NCI-H460 (cell line): ENCODE results near the gene ARSB. TPM values are rescaled to one million over a fixed set of nuclear protein-coding genes. Genes with fewer than 3 reads are reported as not detected.

Source experiments
- DNase-seq: peaks from one replicate; pipeline ENCODE4 v3.0.0-alpha.2; 2016; ENCODE audit warnings: low read depth; ENCODE audit errors: extremely low read depth
- total RNA-seq: library from RNA; depleted of rRNA; stranded (reverse); fragments of >200 nt; shearing (Covaris generic); gene quantifications from 2 replicates; pipeline ENCODE4 v1.2.3, GENCODE V29; 2014

The ARSB gene
- total RNA-seq, 1 experiment from 2014 or later, result 20.0 TPM

DNA sequence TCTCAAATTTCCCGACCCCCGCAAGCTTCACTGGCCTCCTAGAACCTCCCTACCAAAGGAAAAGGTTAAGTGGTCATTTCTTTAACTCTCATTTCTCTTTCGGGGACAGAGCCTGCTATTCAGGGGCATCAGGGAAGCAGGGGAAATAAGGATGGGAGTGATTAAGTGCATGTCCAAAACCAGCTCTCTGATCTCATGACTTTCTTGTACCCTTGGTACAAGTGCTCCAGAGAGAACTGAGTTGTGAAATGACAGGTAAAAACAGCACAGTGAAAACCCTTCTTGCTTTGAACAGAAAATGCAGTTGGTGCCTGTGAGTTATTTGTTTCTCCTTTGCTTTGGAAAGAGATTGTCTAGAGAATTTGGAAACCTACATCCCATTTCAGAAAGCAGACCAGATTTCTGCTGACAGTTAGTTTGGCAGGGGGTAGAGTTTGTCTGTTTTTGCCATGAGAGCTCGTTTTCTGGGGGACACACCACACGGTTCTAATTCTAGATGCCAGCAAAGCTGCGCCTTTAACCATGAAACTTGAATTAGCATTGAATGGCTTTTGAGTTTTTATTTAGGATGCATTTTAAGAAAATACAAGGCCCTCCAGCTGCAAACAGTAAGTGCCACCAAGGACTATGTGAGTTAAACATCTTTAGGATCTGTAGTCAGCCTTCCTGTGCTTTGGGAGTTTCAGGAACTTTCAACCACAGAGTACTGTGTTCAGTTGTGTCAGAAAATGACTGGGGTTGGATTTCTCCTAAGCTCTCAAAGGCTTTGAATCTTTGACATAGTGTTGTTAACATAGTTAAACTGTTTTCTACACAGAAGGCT is 174.8 kb downstream of the ARSB start:
- DNase-seq, result no peak

DNA sequence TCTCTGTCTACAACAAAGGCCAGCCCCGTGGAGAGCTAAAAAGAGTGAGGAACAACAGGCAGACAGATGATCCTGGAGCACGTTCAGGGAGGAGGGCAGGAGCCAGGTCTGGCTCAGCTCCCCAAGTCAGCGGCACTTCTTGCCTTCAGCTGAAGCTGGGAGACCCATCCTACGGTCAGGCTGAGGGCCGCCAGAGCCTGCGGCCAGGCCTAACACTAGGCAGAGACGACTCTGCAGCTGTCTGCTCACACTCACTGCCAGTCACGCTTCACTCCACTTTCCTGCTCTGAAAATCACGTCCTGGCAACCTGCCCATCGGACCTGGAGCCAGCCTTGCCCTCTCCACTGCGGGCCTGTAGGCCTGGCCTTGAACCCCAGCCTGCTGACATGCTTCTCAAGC is 175.7 kb downstream of the ARSB start:
- DNase-seq, result no peak

DNA sequence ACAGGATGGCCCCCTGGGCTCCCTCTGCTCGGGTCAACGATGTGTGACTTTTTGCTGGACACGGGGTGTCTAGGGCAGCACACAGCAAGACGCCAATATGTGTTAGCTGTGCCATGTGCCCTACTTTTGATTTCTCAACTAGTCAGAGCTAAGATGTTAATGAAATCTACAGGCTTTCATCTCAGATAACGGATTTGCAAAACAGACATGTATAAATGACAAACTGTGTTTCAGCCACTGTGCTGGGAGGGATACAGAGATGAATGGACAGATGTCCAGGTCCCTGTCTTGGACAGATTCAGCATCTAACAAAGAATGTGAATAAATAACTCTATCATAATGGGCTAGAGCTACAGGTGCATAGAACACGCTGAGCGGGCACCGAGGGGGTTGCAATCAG is 176.3 kb downstream of the ARSB start:
- no peak for DNase-seq

DNA sequence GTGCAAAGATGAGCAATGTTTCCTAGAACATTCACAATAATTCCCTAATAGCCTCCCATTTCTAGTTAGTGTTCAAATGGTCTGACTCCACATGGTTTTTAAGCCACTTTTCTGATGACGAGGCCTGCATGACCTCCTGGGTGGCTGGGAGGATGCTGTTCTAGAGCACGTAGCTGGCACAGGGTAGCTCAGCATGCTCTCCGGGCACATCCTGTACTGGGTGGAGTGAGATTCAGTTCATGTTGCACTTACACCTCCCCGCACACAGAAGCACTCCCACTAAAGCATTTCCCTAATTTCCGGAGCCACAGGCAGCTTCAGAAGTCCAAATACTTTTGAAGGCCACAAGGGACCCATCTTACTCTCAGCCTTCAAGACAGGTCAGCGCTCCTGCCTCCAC is 176.7 kb downstream of the ARSB start:
- DNase-seq, result no peak

DNA sequence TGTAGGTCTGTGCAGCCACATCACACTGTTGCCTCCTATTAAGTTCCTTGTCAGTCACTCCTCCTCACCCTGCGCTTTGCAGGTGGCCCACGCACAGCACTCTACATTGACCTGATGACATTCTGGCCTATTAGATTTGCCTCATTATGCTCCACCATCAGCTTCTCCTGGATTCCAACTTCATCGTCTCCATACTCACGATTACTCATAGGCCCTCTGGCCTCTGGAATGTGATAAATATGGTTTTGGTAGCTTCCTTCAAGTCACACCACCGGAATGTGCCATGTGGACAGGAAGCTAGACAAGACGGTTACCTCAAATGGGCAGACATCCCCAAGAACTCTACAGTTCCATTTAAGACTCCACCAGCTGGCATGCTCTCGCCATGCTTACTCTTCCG is 178.6 kb downstream of the ARSB start:
- DNase-seq, result no peak

DNA sequence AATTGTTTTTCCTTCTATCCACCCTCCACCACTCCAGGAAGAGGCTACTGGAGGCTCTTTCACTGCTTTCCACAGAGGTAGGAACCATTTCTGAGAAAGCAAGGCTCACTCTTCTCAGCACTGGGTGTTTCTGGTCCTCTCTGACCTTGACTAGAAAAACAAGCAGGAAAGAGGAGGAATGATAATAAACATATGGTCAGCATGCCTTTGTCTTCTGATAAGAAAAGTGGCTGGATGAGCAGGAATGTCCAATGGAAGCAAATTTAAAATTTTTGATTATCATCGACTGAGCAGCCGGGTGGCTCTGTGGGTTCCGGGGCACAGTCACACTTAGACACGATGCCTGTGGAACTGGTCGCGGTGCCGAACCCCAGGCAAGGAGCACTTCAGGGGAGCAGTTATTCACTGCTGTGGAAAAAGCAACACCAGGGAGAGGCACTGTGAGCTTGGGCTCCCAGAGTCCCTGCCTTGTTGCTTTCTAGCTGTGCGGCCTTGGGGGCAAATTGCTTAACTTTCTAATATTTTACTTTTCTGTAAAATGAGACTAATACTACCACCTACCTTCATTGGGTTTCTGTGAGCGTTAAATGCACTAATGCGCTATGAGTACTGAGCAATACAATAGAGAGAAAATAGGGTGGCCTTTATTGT is 179.5 kb downstream of the ARSB start:
- DNase-seq, result no peak

DNA sequence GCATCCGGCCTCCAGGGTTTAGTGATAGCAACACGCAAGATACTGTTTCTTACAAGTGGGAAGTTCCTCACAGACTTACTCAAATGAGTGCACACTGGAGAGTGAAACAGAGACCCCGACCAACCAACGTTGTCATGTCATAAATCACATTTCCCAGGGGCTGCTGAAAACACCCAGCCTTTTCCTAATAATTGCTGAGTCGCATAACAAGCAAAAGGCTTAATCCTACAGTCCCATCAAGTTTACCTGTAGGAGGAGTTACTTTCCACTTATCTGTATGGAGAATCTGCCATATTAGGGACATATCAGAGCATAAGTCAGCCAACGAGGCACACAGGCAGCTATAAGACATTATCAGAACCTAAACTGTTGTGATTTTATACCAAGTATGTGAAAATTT is 180.1 kb downstream of the ARSB start:
- no peak for DNase-seq

DNA sequence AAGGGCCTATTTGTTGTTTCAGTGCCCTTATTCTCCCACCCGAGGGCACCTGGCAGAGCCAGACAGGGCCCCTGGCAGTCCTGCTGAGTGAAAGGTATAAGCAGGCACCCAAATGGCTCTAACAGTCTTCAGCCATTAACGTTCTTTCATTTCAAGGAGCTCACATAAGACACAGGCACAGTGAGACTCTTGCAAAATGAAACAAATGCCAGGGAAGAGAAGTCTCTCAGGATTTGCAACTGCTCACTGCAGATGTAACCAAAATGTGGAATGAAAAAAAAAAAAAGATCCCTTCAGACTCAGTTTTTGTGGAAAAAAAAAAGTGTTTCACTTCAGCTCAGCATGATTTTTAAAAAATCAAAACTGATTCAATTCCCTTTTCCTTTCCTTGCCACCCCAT is 181.2 kb downstream of the ARSB start:
- DNase-seq, result no peak

DNA sequence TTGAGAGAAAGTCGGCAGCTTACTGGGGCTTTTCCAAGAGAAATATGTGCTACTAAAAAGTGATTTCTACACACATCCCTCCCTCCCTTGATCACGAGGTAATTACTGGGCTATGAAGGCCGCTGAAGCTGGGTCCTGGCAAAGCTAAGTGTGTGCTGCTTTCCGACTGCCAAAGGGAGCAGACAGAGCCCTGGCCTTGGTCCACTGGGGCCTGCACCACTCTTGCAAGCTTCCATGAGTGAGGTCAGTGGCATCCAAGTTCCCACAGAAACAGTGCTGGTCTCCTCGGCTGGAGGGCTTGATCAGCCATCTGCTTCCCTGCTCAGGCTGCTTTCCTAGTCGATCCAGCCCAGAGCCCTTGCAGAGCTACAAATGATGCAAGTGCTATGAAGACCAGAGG is 181.8 kb downstream of the ARSB start:
- no peak for DNase-seq

DNA sequence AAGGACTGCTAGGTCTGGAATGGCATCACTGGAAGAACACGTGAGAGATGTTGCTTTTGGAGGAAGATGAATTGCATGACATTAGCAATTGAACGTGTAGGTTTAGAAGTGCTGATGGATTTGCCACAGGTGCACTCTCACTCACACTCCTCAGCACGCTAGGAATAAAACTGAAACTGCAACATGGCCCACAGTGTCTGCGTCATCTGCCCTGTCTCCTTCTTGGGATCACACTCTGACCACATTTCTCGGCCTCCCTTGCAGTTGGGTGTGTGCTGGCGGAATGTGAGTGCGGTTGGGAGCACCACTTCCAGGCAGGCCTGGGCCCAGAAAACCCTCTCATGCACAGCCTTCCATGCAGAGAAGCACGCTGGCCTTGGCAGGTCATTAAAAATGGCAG is 183.7 kb downstream of the ARSB start:
- no peak for DNase-seq

DNA sequence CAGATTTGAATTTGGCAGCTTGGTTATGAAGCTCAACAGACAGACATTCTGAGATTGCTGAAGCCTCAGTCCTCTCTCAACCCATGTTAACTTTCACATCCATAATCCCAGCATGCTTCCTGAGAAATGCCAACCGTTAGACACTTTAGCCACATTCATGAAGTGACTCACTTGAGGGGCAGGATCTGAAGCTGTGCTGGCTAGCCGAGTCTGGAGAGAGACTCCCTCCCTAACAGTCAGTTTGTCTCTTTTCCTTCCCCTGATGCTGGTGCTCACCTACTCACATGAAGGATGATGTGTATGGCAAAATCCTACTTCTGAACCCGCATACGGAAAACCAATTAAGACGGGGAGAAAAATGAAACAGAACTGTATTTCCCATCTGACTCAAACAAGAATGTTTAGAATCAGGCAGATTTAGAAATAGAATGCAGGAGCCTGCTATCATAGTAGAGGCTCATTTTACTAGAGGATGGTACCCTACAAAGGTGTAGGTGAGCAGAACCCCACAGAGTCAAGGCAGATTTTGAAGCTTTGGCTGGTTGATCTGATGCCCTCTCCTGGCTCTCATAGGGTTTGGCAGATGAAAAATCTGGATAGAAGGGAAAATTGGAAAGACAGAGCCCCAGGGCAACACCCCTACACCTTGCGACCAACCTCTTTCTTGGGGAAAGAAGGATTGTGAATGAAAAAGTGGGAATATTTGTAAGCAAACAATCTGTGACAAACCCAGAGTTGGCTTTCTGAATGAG is 185.7 kb downstream of the ARSB start:
- DNase-seq, result no peak

DNA sequence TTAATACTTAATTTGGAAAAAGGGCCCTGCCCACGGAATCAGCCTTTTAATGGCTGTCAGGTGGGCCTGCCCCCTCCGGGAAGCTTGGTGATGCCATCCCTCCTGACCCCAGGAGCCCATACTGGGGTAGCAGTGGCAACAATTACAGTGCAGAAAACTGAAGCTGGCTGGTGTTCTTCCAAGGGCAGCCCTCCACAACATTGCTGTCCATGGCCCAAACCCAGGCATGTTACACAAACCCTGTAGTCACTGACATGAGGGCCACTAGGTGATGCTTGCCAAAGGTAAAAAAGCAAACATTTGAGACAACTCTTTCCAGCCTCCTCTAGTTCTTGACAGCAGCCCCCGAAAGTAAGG is 186.5 kb downstream of the ARSB start:
- DNase-seq, result no peak

DNA sequence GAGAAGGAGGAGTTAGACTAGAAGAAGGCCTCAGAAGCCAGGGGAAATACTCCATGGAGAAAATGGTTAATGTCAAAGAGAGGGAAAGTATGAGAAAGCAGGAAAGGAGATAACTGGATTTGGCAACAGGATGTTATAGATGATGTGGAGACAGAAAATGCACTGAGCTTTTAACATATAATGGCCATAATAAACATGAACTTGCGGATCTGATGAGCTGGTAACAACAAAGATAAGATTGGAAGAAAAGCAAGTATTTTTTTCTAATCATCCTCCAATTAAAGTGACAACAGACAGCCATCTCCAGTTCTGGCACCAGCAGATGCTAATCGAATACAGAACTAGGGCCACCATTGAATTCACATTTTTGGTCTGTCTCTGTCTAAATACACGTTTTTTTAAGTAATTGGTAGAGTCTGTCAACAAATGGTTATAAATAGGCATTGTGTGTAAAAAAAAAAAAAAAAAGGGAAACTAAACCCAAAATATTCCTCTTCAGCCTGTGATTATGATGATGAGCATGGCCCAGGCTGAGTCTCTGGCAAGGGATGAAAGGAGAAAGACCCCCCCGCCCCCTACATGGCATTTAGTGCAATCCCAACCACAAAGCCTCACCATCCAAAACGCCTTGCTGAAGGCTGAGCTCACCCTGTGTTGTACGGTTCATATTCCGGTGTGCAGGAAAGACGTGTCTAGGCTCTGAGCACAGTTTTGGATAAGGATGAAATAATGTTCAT is 187.0 kb downstream of the ARSB start:
- no peak for DNase-seq

DNA sequence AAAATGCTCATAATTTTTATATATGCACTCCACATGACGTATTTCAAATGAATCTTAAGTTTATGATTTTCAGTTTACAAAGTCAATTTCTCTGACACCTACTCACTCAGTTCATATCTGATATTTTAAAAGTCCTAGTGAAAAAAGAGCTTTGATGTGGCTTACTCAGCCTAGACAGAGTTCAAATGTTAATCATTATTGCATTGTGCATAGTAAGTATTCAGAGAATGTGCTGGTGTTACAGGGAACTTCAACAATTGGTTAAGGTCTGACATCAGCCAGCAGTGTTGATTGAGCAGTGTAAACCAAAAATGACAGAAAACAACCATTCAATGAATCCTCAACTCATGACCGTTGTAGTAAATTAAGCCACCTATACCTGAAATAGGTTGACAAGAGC is 189.4 kb downstream of the ARSB start:
- no peak for DNase-seq

DNA sequence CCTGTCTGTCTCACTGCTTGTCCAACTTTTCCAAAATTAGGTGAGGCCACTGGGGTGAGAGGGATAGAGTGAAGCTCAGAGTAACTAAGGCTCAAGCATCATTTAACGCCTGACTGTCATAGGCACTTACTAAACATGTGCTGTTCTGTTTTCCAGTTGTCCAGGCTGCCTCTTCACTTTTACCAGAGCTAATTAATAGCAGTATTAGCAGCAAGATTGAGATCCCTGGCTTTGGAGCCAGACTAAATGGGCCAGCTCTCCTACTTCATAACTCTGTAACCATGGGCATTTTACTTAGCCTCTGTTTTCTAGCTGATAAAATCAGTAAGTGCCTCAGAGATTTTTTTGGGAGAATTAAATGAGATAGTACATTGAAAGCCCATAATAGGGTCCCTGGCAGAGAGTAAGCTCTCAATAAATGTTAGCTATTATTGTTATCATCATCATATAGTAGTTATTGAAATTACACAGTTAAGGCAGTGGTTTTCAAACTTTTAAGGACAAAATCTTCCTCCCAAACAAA is 190.4 kb downstream of the ARSB start:
- DNase-seq, result no peak

DNA sequence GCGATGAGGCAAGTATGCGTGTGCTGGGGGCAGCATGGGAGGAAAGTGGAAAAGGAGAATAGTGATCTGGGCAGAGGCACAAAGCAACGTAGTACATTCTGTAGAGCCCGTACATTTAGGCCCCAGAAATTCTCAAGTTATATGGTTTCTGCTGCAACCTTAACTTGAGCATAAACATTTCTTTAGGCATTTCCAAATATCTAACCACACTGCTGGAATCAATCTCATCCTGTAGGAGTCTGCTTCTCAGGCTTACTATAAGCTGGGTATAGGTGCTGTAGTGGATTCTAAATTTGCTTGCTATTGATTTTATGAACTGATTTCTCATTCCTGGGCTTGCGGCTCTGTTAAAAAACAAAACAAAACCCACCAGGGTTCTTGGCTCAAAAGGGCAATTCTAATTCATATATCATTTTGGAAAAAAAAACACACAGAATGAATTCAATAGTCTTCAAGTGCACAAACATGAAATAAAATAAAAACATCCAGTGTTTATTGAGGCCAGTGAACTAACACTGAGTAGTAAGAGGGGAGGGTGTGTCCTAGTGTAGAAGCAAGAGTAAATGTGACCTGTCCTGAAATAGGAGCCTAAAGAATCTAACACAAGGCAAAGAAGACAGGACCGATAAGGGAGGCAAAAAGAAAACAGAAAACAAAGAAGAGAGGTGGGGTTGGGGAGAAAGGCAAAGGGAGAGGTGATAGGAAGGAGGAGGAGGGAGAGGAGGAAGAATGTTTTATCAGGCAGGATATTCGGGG is 191.0 kb downstream of the ARSB start:
- DNase-seq, result no peak

DNA sequence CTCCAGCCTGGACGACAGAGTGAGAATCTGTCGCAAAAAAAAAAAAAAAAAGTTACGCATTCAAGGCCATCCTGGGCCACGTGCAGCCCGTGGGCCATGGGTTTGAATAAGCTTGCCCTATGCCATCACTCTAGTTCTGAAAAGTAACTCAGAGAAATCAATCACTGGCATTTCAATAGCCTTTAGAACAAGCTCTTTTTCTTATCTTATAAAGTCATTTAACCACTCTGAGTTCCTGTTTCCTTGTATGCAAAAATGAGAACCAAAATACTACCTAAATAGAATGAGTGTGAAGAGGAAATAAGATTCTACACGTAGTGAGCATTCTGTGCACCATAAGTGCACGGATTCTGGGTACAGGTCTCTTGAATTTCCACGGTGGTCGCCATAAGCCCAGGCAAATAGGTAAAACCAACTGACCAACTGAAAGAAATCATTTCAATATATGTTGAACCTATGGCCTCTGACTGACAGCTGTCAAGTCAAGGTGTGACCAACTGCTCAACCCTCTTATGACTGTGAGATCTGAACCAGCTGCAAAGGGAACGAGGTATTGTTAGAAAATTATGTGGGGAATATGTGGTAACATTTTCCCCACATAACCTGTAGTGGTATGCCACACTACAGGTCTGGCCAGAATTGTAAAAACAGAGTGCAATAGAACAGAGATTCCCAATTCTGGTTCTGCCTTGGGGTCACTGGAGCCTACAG is 192.6 kb downstream of the ARSB start:
- no peak for DNase-seq

DNA sequence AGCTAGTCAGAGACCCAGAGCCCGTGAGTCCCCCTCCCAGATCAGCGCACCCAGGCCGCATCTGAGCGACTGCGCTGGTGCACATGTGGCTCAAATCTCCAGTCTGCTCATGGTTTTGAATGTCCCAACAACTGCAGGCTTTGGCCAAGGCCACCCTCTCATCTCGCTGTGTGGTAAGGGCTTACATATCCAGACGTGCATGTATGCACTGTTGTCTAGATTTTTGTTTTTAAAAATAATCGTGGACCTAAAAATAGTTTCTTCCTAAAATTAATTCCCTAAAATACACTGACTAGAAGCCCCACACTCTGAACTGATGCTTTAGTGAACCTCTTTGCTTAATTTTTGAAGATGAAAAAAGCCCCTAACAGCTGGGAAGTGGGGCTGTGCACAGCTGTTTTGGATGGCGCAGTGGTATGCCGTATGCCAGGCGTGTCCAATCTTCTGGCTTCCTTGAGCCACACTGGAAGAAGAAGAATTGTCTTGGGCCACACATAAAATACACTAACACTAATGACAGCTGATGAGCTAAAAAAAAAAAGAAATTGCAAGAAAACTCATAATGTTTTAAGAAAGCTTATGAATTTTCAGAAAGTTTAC is 193.5 kb downstream of the ARSB start:
- DNase-seq, result no peak

DNA sequence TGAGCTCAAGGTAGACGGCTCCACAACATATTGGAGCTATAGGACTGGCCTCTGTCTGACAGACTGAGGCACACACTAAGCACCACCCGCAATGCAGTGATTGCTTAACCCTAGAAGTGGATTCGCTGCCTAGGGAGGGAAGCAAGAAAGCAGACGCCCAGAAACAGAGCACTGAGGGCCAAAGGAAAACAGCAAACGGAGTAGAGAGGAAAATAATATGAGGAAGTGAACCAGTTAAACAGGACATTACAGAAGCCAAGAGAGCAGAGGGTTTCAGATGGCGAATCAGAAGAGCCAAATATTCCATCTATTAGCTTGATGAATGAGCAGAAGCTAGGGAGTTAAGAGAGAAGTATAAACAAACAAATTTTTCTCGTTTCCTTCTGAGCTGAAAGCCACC is 197.3 kb downstream of the ARSB start:
- no peak for DNase-seq
